Activated CD4-positive, alpha-beta T cell treated with anti-CD3 and anti-CD28 coated beads for 36 hours (primary cell): ENCODE data around the gene RAB3A. TPM values are rescaled to one million over a fixed set of nuclear protein-coding genes. Genes with fewer than 3 reads are reported as not detected.
A peak's percentile ranks its signal among the peaks of the same experiment; 100 is the strongest.
"Not testable (repeated sequence)": the region's sequence is repeated elsewhere in the genome, so short reads cannot be mapped to it uniquely, and the experiment has no call there.

ENCODE experiments used
- ATAC-seq: fragments of 200-7000 bp; cut with Tn5 transposase; one replicate; pipeline ENCODE4 v1.10.0; 2021; ENCODE audit warnings: mild to moderate bottlenecking, moderate library complexity
- CTCF ChIA-PET: fragments of 350-600 bp; sonication (Branson Sonifier 250); formaldehyde crosslinking; loops from one replicate; lab custom pipeline; 2021; ENCODE audit warnings: antibody characterized with exemption; lab: Charles Lee
- POLR2A ChIA-PET: fragments of 350-600 bp; sonication (Branson Sonifier 250); formaldehyde crosslinking; loops from one replicate; lab custom pipeline; 2021; ENCODE audit warnings: antibody characterized with exemption, inconsistent platforms; lab: Charles Lee
- DNase-seq: peaks from one replicate; pipeline ENCODE4 v3.0.0-alpha.2; 2020
- H3K27ac Mint-ChIP-seq: one replicate; pipeline ENCODE4 v1.8.0; 2021; ENCODE audit warnings: mixed read lengths
- H3K27me3 Mint-ChIP-seq: one replicate; pipeline ENCODE4 v1.8.0; 2021; ENCODE audit warnings: mixed read lengths
- H3K36me3 Mint-ChIP-seq: one replicate; pipeline ENCODE4 v1.8.0; 2021; ENCODE audit warnings: low read depth, mixed read lengths
- H3K4me1 Mint-ChIP-seq: one replicate; pipeline ENCODE4 v1.8.0; 2021; ENCODE audit warnings: mixed read lengths
- H3K4me3 Mint-ChIP-seq: one replicate; pipeline ENCODE4 v1.8.0; 2021; ENCODE audit warnings: mild to moderate bottlenecking, moderate library complexity, mixed read lengths
- H3K9me3 Mint-ChIP-seq: one replicate; pipeline ENCODE4 v1.8.0; 2021; ENCODE audit warnings: low read depth, mixed read lengths
- intact Hi-C, 2 experiments: fragments of 100-400 bp; cut with DNase I in 1 of 2; cut with micrococcal nuclease in 1 of 2; formaldehyde crosslinking; loops; one replicate each; pipeline versions ENCODE4 v1.14.2 to v1.15.1; 2022 to 2024; cut with DNase I, micrococcal nuclease
- total RNA-seq, 2 experiments: library from RNA; stranded (reverse); gene quantifications; one replicate each; pipeline ENCODE4 v1.2.3, GENCODE V29; 2021

Gene RAB3A
- total RNA-seq, 2 experiments from 2014 or later, result 5.6 to 8.9 TPM

GRCh38 chr19:18167975-18168645, 35.7 kb downstream of the RAB3A start:
- ChIA-PET CTCF (interaction anchor here (0.6 to 2.1 kb wide), 13 partner anchors 9 to 286 kb away, joined by 3 to 7 read pairs (median 3); partner anchors contain the start of gene IL12RB1), POLR2A (interaction anchor here (0.5 to 0.6 kb wide), 4 partner anchors 23 to 158 kb away, joined by 3 read pairs; partner anchors contain the start of gene IQCN)
- Mint-ChIP-seq H3K27ac (no peak overlapping the region), H3K9me3 (no peaks in the 10 kb centered on the region), H3K27me3 (no peaks in the 10 kb centered on the region), H3K4me3 (no peak overlapping the region), H3K4me1 (peaks cover 4% of the 10 kb centered on the region), H3K36me3 (peaks cover 29% of the 10 kb centered on the region)
- intact Hi-C loops, result loop anchor here (1.0 to 2.0 kb wide), 4 partner anchors 15 to 161 kb away; partner anchors contain the start of gene PIK3R2 (in 1 of the 2)
- ATAC-seq, result peak; percentile 95
- peak; percentile 81 for DNase-seq

GRCh38 chr19:18167011-18167410, 36.8 kb downstream of the RAB3A start:
- Mint-ChIP-seq H3K4me1 (no peaks in the 10 kb centered on the region), H3K9me3 (no peaks in the 10 kb centered on the region), H3K4me3 (no peak overlapping the region), H3K27ac (no peak overlapping the region), H3K36me3 (peaks cover 32% of the 10 kb centered on the region), H3K27me3 (no peaks in the 10 kb centered on the region)
- ChIA-PET POLR2A (no interaction called here), CTCF (interaction anchor here (0.6 to 1.2 kb wide), 4 partner anchors 12 to 49 kb away, joined by 3 to 4 read pairs (median 3); partner anchors contain the start of gene MPV17L2)
- intact Hi-C loops, result no loop called here
- no peak for ATAC-seq
- DNase-seq, result no peak

GRCh38 chr19:18165794-18166544, 37.9 kb downstream of the RAB3A start:
- Mint-ChIP-seq H3K36me3 (peaks cover 30% of the 10 kb centered on the region), H3K27me3 (no peaks in the 10 kb centered on the region), H3K4me3 (no peak overlapping the region), H3K27ac (no peak overlapping the region), H3K4me1 (no peaks in the 10 kb centered on the region), H3K9me3 (no peaks in the 10 kb centered on the region)
- no peak for ATAC-seq
- DNase-seq, result no peak
- POLR2A ChIA-PET, result interaction anchor here (0.7 kb wide), 1 partner anchor 406 kb away, joined by 8 read pairs; the partner anchor contains the start of gene UBA52
- intact Hi-C loops, result no loop called here
- CTCF ChIA-PET, result interaction anchor here (0.6 to 1.3 kb wide), 7 partner anchors 8 to 1428 kb away, joined by 3 to 6 read pairs (median 3); partner anchors contain the start of genes IFI30 and MPV17L2

GRCh38 chr19:18164072-18164471, 39.8 kb downstream of the RAB3A start:
- ATAC-seq, result no peak
- Mint-ChIP-seq H3K27ac (no peak overlapping the region), H3K9me3 (no peaks in the 10 kb centered on the region), H3K4me1 (peaks cover 5% of the 10 kb centered on the region), H3K27me3 (no peaks in the 10 kb centered on the region), H3K36me3 (peaks cover 32% of the 10 kb centered on the region), H3K4me3 (no peak overlapping the region)
- no peak for DNase-seq
- intact Hi-C loops, result no loop called here
- ChIA-PET CTCF (interaction anchor here (0.6 to 2.3 kb wide), 3 partner anchors 12 to 245 kb away, joined by 3 to 7 read pairs (median 4); partner anchors contain the start of gene PIK3R2), POLR2A (no interaction called here)

GRCh38 chr19:18161636-18162002, 42.2 kb downstream of the RAB3A start:
- POLR2A ChIA-PET, result no interaction called here
- CTCF ChIA-PET, result interaction anchor here (0.7 to 2.4 kb wide), 4 partner anchors 10 to 119 kb away, joined by 4 to 6 read pairs (median 4); no protein-coding TSS in a partner anchor
- intact Hi-C loops, result loop anchor here in 1 of 2 experiments (1.0 to 2.0 kb wide), 4 partner anchors 8 to 91 kb away; partner anchors contain the start of genes PIK3R2 and RAB3A
- DNase-seq, result no peak
- H3K9me3 Mint-ChIP-seq, result no peaks in the 10 kb centered on the region
- peak overlapping the region; percentile 32 for H3K4me3 Mint-ChIP-seq
- H3K27me3 Mint-ChIP-seq, result no peaks in the 10 kb centered on the region
- H3K4me1 Mint-ChIP-seq, result peaks cover 5% of the 10 kb centered on the region
- no peak overlapping the region for H3K27ac Mint-ChIP-seq
- no peak for ATAC-seq
- peaks cover 19% of the 10 kb centered on the region for H3K36me3 Mint-ChIP-seq

GRCh38 chr19:18160971-18161635, 42.7 kb downstream of the RAB3A start:
- ChIA-PET CTCF (interaction anchor here (0.6 to 2.4 kb wide), 10 partner anchors 10 to 288 kb away, joined by 3 to 7 read pairs (median 4); partner anchors contain the start of gene ARRDC2), POLR2A (no interaction called here)
- Mint-ChIP-seq H3K27ac (no peak overlapping the region), H3K36me3 (peaks cover 16% of the 10 kb centered on the region), H3K4me3 (peak overlapping the region; percentile 70), H3K4me1 (peaks cover 9% of the 10 kb centered on the region), H3K9me3 (no peaks in the 10 kb centered on the region), H3K27me3 (no peaks in the 10 kb centered on the region)
- ATAC-seq, result peak; percentile 93
- intact Hi-C loops, result loop anchor here in 1 of 2 experiments (1.0 to 2.0 kb wide), 4 partner anchors 8 to 91 kb away; partner anchors contain the start of genes PIK3R2 and RAB3A
- peak; percentile 89 for DNase-seq

GRCh38 chr19:18160493-18160970, 43.3 kb downstream of the RAB3A start:
- Mint-ChIP-seq H3K4me3 (peak overlapping the region; percentile 70), H3K27ac (peak overlapping the region; percentile 72), H3K9me3 (no peaks in the 10 kb centered on the region), H3K4me1 (peaks cover 9% of the 10 kb centered on the region), H3K27me3 (no peaks in the 10 kb centered on the region), H3K36me3 (peaks cover 10% of the 10 kb centered on the region)
- CTCF ChIA-PET, result interaction anchor here (0.6 to 2.4 kb wide), 7 partner anchors 9 to 289 kb away, joined by 3 to 7 read pairs (median 3); partner anchors contain the start of gene ARRDC2
- POLR2A ChIA-PET, result no interaction called here
- ATAC-seq (no peak), DNase-seq (peak; percentile 46)
- intact Hi-C loops, result loop anchor here in 1 of 2 experiments (2.0 kb wide), 1 partner anchor 48 kb away; no protein-coding TSS in a partner anchor

- DNase-seq, result no peak
- no peaks in the 10 kb centered on the region for H3K27me3 Mint-ChIP-seq
- H3K4me3 Mint-ChIP-seq, result no peak overlapping the region
- no peak overlapping the region for H3K27ac Mint-ChIP-seq
- no peak for ATAC-seq
- intact Hi-C loops, result loop anchor here (2.0 to 10.0 kb wide), 2 partner anchors 47 to 155 kb away; partner anchors contain the start of gene ARRDC2 (in 1 of the 2)
- H3K4me1 Mint-ChIP-seq, result peaks cover 11% of the 10 kb centered on the region
- H3K9me3 Mint-ChIP-seq, result no peaks in the 10 kb centered on the region
- H3K36me3 Mint-ChIP-seq, result peaks cover 9% of the 10 kb centered on the region
- ChIA-PET POLR2A (no interaction called here), CTCF (interaction anchor here (0.7 to 2.4 kb wide), 7 partner anchors 8 to 152 kb away, joined by 3 to 7 read pairs (median 3); partner anchors contain the start of gene ARRDC2)
Measured at GRCh38 chr19:18159810-18160209, 44.0 kb downstream of the RAB3A start.

GRCh38 chr19:18159059-18159616, 44.7 kb downstream of the RAB3A start:
- ATAC-seq, POLR2A ChIA-PET, H3K4me3 Mint-ChIP-seq, H3K36me3 Mint-ChIP-seq, H3K27me3 Mint-ChIP-seq, DNase-seq, H3K9me3 Mint-ChIP-seq, H3K27ac Mint-ChIP-seq: not testable (repeated sequence)
- CTCF ChIA-PET, result interaction anchor here (0.7 to 0.9 kb wide), 3 partner anchors 93 to 141 kb away, joined by 3 read pairs; no protein-coding TSS in a partner anchor
- intact Hi-C loops, result loop anchor here in 1 of 2 experiments (10.0 kb wide), 1 partner anchor 154 kb away; the partner anchor contains the start of gene ARRDC2
- peaks cover 16% of the 10 kb centered on the region for H3K4me1 Mint-ChIP-seq

GRCh38 chr19:18158467-18158866, 45.4 kb downstream of the RAB3A start:
- Mint-ChIP-seq H3K9me3 (no peaks in the 10 kb centered on the region), H3K36me3 (peaks cover 7% of the 10 kb centered on the region), H3K27me3 (no peaks in the 10 kb centered on the region), H3K27ac (no peak overlapping the region), H3K4me3 (no peak overlapping the region), H3K4me1 (peaks cover 20% of the 10 kb centered on the region)
- ChIA-PET CTCF (interaction anchor here (0.6 kb wide), 1 partner anchor 81 kb away, joined by 3 read pairs; no protein-coding TSS in a partner anchor), POLR2A (no interaction called here)
- intact Hi-C loops, result loop anchor here in 1 of 2 experiments (10.0 kb wide), 1 partner anchor 154 kb away; the partner anchor contains the start of gene ARRDC2
- DNase-seq (no peak), ATAC-seq (no peak)
